SK-N-MC (cell line): Measurements from ENCODE around the gene STH.

ENCODE experiments used
- EZH2 ChIP-seq: fragments of 200-600 bp; sonication (generic); IDR thresholded peaks from one replicate; pipeline ENCODE4 v1.6.1; 2017; ENCODE audit warnings: antibody characterized with exemption
- POLR2AphosphoS5 ChIP-seq: IDR thresholded peaks from 2 replicates; pipeline ENCODE4 v1.6.1; 2012; ENCODE audit warnings: mild to moderate bottlenecking, low read depth, low read length, borderline replicate concordance

DNA sequence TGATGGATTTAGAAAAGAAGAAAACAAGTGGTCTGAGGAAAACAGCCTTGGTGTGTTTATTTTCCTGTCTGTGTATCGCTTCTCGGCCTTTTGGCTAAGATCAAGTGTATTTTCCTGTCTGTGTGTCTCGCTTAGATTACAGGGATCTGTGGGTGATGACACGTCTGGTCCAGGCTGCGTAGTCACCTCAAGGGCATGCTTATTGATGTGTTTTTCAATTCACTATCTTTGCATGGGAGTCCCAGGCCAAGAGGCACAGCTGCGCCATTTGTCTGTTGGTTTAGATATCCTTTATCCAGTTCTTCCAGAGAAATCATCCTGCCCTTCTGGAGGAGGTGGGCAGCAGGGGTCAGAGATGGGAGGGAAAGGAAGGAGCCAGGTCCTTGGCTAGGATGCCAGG lies 47.1 kb upstream of the STH start:
- no peak for TF ChIP-seq POLR2AphosphoS5
- no peak for TF ChIP-seq EZH2
